NCI-H1436 (cell line): Measurements from ENCODE around the gene RASAL2.

Source experiments
- DNase-seq: peaks from one replicate; lab custom pipeline; 2025; lab: John Stamatoyannopoulos, UW

RASAL2 gene

GRCh38 chr1:178093951-178094738, at the start of gene RASAL2:
Gene RASAL2, plus strand, starts transcription at chr1:178094104. Its CDS starts 389 bp downstream, at chr1:178094493.
- DNase-seq = peak; percentile 48

GRCh38 chr1:178046591-178047270, 47.2 kb upstream of the RASAL2 start:
- no peak for DNase-seq

- DNase-seq = no peak
These were observed 46.4 kb upstream of the RASAL2 start for GRCh38 chr1:178047403-178048093.

- no peak for DNase-seq
These were observed 45.5 kb upstream of the RASAL2 start for GRCh38 chr1:178048426-178048825.

GRCh38 chr1:178048883-178049282, 45.0 kb upstream of the RASAL2 start:
- no peak for DNase-seq

GRCh38 chr1:178050084-178050483, 43.8 kb upstream of the RASAL2 start:
- DNase-seq = no peak

- DNase-seq = no peak
These were observed 42.8 kb upstream of the RASAL2 start for GRCh38 chr1:178051071-178051470.

GRCh38 chr1:178052650-178053461, 41.0 kb upstream of the RASAL2 start:
- no peak for DNase-seq

GRCh38 chr1:178055093-178055492, 38.8 kb upstream of the RASAL2 start:
- DNase-seq = no peak

- no peak for DNase-seq
These were observed 38.0 kb upstream of the RASAL2 start for GRCh38 chr1:178055779-178056471.

GRCh38 chr1:178057141-178057765, 36.7 kb upstream of the RASAL2 start:
- no peak for DNase-seq

- DNase-seq = no peak
These were observed 35.9 kb upstream of the RASAL2 start for GRCh38 chr1:178057912-178058534.

- no peak for DNase-seq
These were observed 32.9 kb upstream of the RASAL2 start for GRCh38 chr1:178060789-178061556.

- no peak for DNase-seq
These were observed 32.3 kb upstream of the RASAL2 start for GRCh38 chr1:178061620-178062019.

GRCh38 chr1:178064191-178064821, 29.6 kb upstream of the RASAL2 start:
- DNase-seq = no peak

GRCh38 chr1:178065250-178065649, 28.7 kb upstream of the RASAL2 start:
- no peak for DNase-seq

- DNase-seq = no peak
These were observed 27.5 kb upstream of the RASAL2 start for GRCh38 chr1:178066296-178066907.

- DNase-seq = no peak
These were observed 26.8 kb upstream of the RASAL2 start for GRCh38 chr1:178066908-178067614.
